Ovary (tissue), 3 donors: ENCODE results near the gene SLC19A1.

Experiments used
- CTCF ChIP-seq, 3 donors: fragments of 450-650 bp in 2 of 3; fragments of 200-600 bp in 1 of 3; IDR thresholded peaks; one replicate each; pipeline versions ENCODE4 v1.5.1 to v1.8.0; 2016 to 2022; ENCODE audit warnings: antibody characterized with exemption in 3 of 3, mild to moderate bottlenecking in 1 of 3
- EP300 ChIP-seq: sonication (generic); formaldehyde crosslinking; IDR thresholded peaks from one replicate; pipeline ENCODE4 v1.6.1; 2017; ENCODE audit warnings: antibody characterized with exemption
- donor health status: DM: no; HTN: no; CAD: no.

DNA sequence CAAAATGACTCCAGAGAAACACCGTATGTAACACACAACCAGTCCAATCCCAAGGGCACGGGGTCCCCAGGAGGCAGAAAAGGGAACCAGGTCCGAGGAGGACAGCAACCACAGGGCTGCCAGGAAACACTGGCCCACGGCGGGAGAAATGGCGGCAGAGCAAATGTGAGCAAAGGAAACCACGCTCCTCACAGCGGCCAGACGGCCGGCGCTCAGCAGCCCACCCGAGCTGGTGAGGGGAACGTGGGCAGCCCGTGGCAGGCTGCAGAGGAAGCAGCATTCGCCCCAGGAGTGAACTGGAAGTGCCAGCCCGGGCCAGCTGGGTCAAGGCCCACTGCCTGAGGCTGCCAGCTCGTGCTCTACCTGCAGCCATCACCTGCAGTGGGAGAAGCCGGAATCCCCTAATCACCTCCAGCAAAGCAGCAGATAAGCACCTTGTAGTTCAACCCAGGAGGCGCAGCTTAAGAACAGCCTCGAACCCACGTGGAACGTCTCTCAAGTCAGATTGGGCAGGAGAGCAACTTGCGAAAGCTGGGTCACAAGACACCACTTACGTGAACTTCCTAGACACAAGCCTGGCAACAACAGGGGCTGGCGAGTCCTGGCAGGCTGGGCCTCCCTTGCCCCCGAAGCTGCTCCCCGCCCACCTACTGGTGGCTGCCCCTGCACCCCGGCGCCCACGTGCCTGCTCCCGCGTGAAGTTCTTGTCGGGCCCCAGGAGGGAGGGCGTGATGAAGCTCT lies 6.7 kb downstream of the SLC19A1 start:
- no peak for TF ChIP-seq CTCF (IDR thresholded peaks at IDR 0.05)
- TF ChIP-seq EP300, result no peak
